Measurements from ENCODE around the gene RNF7.

GRCh38 chr3:141707741-141708203, 30.3 kb upstream of the RNF7 start:
- TF ChIP-seq CTCF (conservative IDR thresholded peaks at IDR 0.05; ENCODE audit: low read depth, low read length) (no peak), RAD21 (IDR thresholded peaks at IDR 0.05; ENCODE audit: low read length) (no peak), POLR2A (IDR thresholded peaks at IDR 0.05; ENCODE audit: low read depth, low read length) (no peak), NFE2L2 (IDR thresholded peaks at IDR 0.05; ENCODE audit: low read depth, low read length) (no peak), ELK1 (IDR thresholded peaks at IDR 0.05; ENCODE audit: borderline replicate concordance, low read depth, low read length) (no peak), SMC3 (IDR thresholded peaks at IDR 0.05; ENCODE audit: low read depth, low read length) (no peak), CHD1 (IDR thresholded peaks at IDR 0.05; ENCODE audit: low read depth, low read length) (no peak), RCOR1 (IDR thresholded peaks at IDR 0.05; ENCODE audit: insufficient replicate concordance, low read length) (no peak), USF2 (IDR thresholded peaks at IDR 0.05; ENCODE audit: low read depth, low read length) (no peak), MXI1 (IDR thresholded peaks at IDR 0.05; ENCODE audit: borderline replicate concordance, low read depth, low read length) (no peak), CEBPB (IDR thresholded peaks at IDR 0.05; ENCODE audit: low read depth, low read length) (no peak), BHLHE40 (IDR thresholded peaks at IDR 0.05; ENCODE audit: low read depth, low read length) (no peak)

All from IMR-90 (cell line).